Activated CD8-positive, alpha-beta memory T cell treated with anti-CD3 and anti-CD28 coated beads, Interleukin-2, amount 50 U/mL, for 48 hours (primary cell): ENCODE results near the gene SAFB.

Experiments used
- DNase-seq: peaks from one replicate; pipeline ENCODE4 v3.0.0-alpha.2; 2020

The SAFB gene

DNA sequence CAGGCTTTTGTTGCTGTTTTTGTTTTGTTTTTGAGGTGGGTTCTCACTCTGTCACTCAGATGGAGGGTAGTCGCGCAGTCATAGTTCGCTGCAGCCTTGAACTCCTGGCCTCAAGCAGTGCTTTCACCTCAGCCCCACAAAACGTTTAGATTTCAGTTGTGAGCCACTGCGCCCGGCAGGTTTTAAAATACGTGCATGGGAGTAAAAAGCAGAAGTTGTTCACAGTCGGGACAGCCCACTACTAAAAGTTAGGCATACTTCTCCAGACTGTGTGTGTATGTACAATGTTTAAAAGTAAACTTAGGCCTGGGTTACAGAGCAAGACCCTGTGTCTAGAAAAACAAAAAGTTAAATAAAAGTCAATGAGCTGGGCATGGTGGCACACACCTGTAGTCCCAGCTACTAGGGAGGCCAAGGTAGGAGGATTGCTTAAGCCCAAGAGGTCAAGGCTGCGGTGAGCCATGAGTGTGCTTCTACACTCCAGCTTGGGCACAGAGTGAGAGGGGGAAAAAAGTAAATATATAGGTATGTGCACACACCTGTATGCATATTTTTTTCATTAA lies 6.1 kb downstream of the SAFB start:
- DNase-seq: no peak

GRCh38 chr19:5631567-5632240 lies 8.8 kb downstream of the SAFB start:
- no peak for DNase-seq

DNA sequence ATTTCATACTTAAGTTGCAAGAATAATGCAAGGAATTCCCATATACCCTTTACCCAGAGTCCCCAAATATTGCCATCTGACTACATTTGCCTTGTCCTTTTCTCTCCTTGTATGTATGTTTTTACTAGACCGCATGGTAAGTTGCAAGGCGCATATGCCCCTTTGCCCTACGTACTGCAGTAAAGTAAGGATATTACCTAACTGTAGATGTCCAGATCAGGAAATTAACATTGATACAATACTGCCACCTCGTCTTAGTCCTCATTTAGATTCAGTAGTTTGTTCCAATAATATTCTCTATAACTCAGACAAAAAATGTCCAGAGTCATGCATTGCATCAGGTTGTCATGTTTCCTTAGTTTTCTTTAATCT lies 9.3 kb downstream of the SAFB start:
- DNase-seq: no peak

GRCh38 chr19:5632657-5633056 lies 9.8 kb downstream of the SAFB start:
- no peak for DNase-seq

DNA sequence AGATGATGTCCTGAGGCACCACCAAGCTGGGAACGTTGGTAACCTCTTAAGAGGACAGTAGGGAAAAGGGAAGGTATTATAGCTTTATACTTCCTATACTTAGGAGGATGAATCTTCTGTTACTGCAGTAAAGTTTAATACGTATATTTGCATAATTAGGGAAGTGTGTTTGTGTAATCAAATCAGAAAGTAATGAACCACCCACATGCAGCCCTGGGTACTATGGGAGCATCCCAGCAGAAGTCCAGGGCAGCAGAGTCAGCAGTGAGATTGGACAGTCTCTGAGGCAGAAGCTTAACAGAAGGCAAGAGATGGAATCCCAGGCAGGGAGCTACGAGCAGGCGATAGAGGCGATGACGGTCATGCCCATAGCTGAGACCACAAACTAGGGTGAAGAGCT lies 12.5 kb downstream of the SAFB start:
- DNase-seq: no peak

GRCh38 chr19:5637971-5638370 lies 15.1 kb downstream of the SAFB start:
- no peak for DNase-seq

- DNase-seq: no peak
Measured at GRCh38 chr19:5641171-5641570, 18.3 kb downstream of the SAFB start.

DNA sequence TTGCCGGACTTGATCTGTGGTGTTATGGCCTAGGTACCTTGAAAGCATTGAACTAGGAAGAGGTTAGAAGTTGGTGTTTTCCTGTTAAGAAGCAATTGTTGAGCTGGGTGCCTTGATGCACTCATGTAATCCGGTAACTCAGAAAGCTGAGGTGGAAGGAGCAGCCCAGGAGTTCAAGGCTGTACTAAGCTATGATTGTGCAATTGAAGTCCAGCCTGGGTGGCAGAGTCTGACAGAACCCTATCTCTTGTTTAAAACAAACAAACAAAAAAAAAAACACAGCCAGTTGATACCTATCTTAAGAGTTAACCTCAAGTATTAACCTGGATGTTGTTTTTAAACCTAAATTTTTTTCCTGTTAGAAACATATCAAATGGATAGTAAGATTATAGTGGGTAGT lies 19.3 kb downstream of the SAFB start:
- no peak for DNase-seq

- DNase-seq: no peak
Measured at GRCh38 chr19:5643060-5643459, 20.2 kb downstream of the SAFB start.

GRCh38 chr19:5644037-5644436 lies 21.2 kb downstream of the SAFB start:
- no peak for DNase-seq

DNA sequence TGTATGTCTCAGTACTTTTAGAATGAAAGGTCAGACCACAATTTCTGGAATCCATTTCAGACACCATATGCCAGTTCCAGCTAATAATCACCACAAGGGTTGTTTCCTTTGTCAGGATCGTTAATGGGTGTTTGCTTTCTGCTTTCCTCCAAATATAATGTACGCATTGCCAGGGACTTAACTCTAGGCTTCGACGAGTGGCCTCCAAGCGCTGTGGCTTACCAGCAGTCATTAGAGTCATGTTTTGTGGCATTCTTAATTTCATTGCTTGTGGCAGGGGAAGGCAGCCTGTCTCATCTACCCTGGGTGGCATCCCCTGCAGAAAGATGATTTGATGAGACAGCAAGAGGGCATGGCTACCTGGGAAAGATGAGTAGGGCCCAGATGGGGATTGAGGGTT lies 22.5 kb downstream of the SAFB start:
- no peak for DNase-seq

GRCh38 chr19:5646703-5647102 lies 23.8 kb downstream of the SAFB start:
- no peak for DNase-seq

DNA sequence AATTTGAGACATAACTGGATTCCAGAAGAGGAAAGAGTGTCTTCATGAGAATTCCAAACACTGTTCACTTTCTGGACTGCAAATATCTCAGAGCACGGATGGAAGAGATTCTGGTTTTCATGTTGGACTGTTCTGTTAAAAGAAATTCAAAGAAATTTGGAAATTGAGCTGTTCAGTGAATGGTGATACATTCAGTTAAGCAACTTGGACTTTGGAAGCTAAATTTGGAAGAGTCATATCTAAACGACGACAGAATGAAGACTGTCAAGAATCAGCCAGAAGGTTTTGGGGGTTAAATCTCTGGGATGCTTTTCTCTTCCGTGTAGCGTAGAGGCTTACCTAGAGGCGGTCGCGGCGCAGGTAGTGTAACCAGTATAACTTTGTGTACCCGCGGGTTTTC lies 25.6 kb downstream of the SAFB start:
- no peak for DNase-seq

DNA sequence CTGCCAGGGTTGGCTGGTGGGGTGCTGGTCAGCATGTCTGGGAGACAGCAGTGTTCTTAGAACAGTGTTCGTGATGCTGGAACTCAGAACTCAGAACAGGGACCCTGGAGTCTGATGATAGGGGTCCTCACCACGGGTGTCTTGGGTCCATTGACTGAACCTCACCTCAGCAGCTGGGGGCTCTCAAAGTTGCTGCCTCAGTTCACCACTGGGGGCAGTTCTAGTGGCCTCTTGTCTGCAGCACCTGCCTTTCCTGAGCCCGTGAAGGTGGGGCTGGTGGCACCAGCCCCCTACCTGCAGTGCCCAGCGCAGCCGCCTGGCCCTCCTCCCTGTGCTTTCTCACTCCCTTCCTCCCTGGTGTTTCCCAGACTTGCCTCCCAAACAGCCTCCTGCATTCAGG lies 28.5 kb downstream of the SAFB start:
- DNase-seq: no peak

DNA sequence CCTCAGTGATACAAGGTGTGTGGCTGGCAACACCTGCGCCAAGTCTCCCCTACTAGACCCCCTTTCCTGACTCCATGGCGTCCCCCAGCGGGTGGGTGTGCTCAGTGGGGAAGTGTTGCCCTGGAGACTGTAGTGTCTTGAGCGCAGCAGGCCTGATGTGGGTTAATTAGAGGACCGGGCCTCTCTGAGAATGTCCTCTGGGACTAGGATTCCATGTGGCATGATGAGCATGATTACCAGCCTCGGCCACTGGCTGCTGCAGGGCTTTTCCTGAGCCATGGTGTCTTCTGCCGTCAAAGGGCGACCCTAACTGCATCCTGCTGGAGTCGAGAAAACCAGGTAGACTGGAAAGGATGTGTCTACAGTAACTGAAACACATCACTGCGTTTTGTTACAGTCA lies 29.4 kb downstream of the SAFB start:
- DNase-seq: no peak

GRCh38 chr19:5654931-5655330 lies 32.0 kb downstream of the SAFB start:
- no peak for DNase-seq

- DNase-seq: no peak
Measured at GRCh38 chr19:5655412-5655811, 32.5 kb downstream of the SAFB start.

DNA sequence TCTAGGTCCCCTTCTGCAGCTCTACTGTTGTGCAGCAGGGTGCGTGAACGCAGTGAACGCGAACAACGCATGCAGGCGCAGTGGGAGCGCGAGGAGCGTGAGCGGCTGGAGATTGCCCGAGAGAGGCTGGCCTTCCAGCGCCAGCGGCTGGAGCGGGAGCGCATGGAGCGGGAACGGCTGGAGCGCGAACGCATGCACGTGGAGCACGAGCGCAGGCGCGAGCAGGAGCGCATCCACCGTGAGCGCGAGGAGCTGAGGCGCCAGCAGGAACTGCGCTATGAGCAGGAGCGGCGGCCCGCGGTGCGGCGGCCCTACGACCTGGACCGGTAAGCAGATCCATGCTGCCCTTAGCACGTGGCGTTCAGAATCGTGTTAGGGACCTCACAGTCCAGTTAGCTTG lies 38.6 kb downstream of the SAFB start:
- DNase-seq: no peak

DNA sequence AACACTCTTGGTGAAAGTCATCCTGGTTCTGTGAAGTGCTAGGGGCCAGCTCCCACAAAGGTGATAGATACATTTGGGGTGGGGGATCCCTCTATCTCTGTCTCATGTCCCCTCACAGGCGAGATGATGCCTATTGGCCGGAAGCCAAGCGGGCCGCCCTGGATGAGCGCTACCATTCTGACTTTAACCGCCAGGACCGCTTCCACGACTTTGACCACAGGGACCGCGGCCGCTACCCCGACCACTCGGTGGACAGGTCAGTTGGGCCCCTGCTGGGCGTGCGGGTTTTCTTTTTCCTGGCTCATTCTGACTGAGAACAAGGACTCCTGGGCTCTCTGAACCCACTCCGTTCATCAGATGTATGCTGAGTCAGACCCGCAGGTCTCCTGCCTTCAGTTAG lies 41.0 kb downstream of the SAFB start:
- no peak for DNase-seq

GRCh38 chr19:5664515-5664914 lies 41.6 kb downstream of the SAFB start:
- no peak for DNase-seq

DNA sequence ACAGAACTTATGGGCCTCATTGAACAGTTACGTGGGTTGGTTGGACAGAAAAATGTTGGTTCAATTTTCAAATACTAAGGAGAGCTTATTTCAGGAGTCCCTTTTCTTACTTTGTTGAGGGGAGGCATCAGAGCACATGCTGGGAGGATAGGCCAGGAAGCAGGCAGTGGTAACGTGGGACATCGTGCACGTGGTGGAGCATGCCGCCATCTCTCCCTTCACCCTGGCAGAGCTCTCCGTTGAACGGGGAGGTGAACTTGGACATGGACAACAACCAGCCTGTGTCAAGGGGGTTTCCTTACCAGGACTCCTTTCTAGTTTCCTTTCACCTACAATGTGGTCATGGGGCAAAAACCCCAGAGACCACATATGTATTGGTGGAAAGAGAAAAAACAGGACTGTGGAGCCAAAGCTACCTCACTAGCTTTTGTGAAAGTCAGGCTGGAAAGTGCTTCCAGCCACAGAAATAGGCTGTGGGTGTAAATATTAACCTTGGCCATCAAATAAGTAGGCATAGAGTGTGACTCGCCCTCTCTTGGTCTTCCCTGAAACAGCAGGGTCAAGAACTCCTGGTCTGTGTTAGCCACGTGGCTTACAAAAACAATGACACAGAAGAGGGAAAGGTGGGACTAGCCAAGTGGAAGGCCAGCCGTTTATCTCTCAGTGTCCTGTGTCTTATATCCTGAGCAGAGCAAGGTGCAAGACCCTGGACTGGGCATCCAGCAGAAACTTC lies 43.1 kb downstream of the SAFB start:
- no peak for DNase-seq

DNA sequence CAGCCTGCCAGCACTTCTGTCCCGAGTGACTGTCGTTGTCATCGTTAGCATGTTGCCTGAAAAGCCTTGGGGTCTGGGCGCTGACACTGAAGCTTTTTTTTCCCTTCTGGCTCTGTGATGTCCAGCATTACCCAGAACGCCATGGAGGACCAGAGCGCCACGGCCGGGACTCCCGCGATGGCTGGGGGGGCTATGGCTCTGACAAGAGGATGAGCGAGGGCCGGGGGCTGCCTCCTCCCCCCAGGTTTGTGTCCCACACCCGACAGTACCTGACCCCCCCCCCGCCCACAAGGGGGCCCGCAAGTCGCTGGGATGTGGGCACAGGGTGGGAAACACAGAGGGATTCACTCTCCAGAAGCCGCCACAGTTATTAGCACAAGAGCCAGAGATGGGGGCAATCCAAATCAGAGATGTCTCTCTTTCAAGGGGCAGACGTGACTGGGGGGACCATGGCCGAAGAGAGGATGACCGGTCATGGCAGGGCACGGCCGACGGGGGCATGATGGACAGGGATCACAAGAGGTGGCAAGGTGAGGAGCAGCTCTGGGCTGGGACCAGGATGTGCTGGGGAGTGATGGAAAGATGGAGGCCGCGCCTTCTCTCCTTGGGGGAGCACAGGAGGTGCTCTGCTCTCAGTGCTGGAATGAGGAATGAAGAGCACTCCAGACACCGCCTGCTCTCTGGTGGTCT lies 44.2 kb downstream of the SAFB start:
- DNase-seq: no peak

GRCh38 chr19:5667751-5668271 lies 44.9 kb downstream of the SAFB start:
- DNase-seq: no peak

DNA sequence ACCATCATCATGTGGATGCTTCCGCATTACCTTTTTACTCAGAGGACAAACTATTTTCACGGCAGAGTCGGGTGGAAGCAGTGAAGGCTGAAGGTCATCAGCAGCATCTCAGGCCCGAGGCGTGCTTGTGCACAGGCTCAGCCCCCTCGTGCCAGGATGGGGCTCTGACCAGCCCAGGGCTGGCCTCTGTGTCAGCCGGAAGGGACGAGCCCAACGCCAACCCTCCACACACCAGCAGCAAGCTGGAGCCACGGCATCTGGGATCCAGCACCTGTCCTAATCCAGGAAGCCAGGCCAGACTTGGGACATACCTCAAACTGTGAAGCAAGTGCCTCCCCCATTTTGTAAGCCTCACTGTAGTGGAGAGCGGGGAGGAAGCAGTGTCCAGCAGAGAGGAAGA lies 46.3 kb downstream of the SAFB start:
- no peak for DNase-seq
